Measurements from ENCODE around the gene UNC5CL.

The UNC5CL gene

DNA sequence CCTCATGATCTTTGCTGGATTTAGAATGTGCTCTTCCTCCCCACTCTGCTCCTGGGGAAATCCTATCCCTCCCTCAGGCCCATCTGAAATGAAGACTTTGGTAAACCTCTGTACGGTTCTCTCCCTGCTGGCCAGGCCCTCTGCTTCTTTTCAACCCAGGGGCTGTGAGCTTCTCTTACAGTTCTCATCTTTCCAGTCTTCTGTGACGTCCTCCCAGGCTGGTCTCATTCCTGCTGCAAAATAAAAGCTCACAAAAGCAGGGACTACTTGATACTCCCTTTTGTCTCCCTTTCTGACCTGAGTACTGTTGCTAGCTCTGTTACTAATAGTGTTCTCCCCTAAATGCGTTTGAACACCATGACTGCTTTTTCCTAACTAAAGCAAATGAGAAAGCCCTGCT lies 46.3 kb downstream of the UNC5CL start:
- no peak for TF ChIP-seq SPI1 (IDR thresholded peaks at IDR 0.05; ENCODE audit: borderline replicate concordance, low read depth)
- no peak for TF ChIP-seq GABPA (IDR thresholded peaks at IDR 0.05; ENCODE audit: low read depth)
- TF ChIP-seq, protein P1, sequence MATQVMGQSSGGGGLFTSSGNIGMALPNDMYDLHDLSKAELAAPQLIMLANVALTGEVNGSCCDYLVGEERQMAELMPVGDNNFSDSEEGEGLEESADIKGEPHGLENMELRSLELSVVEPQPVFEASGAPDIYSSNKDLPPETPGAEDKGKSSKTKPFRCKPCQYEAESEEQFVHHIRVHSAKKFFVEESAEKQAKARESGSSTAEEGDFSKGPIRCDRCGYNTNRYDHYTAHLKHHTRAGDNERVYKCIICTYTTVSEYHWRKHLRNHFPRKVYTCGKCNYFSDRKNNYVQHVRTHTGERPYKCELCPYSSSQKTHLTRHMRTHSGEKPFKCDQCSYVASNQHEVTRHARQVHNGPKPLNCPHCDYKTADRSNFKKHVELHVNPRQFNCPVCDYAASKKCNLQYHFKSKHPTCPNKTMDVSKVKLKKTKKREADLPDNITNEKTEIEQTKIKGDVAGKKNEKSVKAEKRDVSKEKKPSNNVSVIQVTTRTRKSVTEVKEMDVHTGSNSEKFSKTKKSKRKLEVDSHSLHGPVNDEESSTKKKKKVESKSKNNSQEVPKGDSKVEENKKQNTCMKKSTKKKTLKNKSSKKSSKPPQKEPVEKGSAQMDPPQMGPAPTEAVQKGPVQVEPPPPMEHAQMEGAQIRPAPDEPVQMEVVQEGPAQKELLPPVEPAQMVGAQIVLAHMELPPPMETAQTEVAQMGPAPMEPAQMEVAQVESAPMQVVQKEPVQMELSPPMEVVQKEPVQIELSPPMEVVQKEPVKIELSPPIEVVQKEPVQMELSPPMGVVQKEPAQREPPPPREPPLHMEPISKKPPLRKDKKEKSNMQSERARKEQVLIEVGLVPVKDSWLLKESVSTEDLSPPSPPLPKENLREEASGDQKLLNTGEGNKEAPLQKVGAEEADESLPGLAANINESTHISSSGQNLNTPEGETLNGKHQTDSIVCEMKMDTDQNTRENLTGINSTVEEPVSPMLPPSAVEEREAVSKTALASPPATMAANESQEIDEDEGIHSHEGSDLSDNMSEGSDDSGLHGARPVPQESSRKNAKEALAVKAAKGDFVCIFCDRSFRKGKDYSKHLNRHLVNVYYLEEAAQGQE (IDR thresholded peaks at IDR 0.05; ENCODE audit: insufficient replicate concordance, low read depth): no peak
- TF ChIP-seq, protein P2, sequence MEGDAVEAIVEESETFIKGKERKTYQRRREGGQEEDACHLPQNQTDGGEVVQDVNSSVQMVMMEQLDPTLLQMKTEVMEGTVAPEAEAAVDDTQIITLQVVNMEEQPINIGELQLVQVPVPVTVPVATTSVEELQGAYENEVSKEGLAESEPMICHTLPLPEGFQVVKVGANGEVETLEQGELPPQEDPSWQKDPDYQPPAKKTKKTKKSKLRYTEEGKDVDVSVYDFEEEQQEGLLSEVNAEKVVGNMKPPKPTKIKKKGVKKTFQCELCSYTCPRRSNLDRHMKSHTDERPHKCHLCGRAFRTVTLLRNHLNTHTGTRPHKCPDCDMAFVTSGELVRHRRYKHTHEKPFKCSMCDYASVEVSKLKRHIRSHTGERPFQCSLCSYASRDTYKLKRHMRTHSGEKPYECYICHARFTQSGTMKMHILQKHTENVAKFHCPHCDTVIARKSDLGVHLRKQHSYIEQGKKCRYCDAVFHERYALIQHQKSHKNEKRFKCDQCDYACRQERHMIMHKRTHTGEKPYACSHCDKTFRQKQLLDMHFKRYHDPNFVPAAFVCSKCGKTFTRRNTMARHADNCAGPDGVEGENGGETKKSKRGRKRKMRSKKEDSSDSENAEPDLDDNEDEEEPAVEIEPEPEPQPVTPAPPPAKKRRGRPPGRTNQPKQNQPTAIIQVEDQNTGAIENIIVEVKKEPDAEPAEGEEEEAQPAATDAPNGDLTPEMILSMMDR (IDR thresholded peaks at IDR 0.05; ENCODE audit: insufficient read depth, low read length): no peak
- TF ChIP-seq POLR2AphosphoS5 (IDR thresholded peaks at IDR 0.05; ENCODE audit: low read depth): no peak
- no peak overlapping the region for H3K27ac ChIP-seq (replicated peaks)
- DNase-seq (ENCODE audit: low read depth in 1 of 2, low spot score in 1 of 2): no peak
- H3K4me3 ChIP-seq (replicated peaks; ENCODE audit: insufficient read depth, low read length): no peak overlapping the region
- peaks cover 4% of the 10 kb centered on the region for H3K27me3 ChIP-seq (ENCODE audit: insufficient read depth, poor library complexity, severe bottlenecking)

DNA sequence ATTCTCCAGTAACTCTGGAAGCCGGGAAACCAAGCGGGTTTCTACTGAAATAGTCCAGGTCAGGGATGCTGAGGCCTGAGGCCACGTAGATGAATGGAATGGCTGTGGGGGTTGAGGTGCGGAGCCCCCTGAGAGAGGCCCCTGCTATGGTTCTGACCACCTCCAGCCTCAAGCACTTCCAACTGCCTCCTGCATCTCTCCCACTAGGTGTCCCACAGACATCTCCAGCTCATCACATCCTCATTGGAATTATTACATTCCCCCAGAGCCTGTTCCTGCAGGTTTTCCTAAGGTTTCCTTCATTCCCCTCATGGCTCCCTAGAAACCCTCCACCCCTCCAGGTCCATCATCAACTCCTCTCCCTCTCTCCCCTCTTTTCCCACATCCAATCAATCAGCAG lies 48.7 kb downstream of the UNC5CL start:
- Histone ChIP-seq H3K27ac (replicated peaks) (no peak overlapping the region), H3K4me3 (replicated peaks; ENCODE audit: insufficient read depth, low read length) (no peak overlapping the region), H3K27me3 (ENCODE audit: insufficient read depth, poor library complexity, severe bottlenecking) (peaks cover 4% of the 10 kb centered on the region)
- no peak for DNase-seq (ENCODE audit: low read depth in 1 of 2, low spot score in 1 of 2)
- no peak for TF ChIP-seq SPI1 (IDR thresholded peaks at IDR 0.05; ENCODE audit: borderline replicate concordance, low read depth)
- no peak for TF ChIP-seq GABPA (IDR thresholded peaks at IDR 0.05; ENCODE audit: low read depth)

DNA sequence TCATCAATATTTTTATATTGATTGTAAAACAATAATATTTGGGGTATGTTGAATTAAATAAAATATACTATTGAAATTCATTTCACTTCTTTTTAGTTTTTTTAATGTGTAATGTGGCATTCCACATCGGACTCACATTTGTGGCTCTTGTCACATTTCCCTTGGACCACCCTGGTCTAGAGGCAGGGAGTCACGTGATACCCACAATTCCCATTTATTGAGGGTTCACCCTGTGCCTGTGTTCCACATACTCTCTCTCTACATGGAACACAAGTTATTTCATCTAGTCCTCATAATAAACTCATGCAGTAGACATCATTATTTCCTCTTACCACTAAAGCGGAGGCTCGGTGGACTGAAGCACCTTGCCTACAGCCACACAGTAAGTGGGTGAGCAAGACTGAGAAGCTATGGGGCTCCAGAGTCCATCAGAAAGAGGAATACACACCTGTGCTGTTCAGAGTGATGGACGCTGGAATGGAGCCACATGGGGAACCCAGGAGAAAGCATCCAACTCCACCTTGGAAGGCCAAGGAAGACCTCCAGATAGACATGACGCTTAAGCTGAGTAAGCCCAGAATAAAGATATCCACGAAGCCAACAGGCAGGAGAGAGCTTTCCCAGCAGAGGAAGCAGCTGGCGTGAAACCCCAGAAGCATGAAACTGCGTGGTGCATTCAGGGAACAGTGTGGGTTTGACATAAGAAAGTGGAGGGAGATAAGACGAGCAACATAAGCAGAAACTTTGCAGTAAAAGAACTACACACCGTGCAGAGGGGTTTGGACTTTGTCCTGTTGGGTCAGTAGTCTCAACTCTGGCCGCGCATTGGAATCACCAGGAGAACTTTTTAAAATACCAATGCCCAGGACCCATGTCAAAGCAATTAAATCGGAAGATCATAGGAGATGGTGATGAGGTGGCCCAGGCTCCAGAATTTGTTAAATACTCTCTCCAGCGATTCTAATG lies 49.5 kb downstream of the UNC5CL start:
- Histone ChIP-seq H3K27ac (replicated peaks) (no peak overlapping the region), H3K4me3 (replicated peaks; ENCODE audit: insufficient read depth, low read length) (no peak overlapping the region), H3K27me3 (ENCODE audit: insufficient read depth, poor library complexity, severe bottlenecking) (peaks cover 8% of the 10 kb centered on the region)
- no peak for DNase-seq (ENCODE audit: low read depth in 1 of 2, low spot score in 1 of 2)
- TF ChIP-seq, protein P2 (IDR thresholded peaks at IDR 0.05; ENCODE audit: insufficient read depth, low read length): no peak
- TF ChIP-seq POLR2AphosphoS5 (IDR thresholded peaks at IDR 0.05; ENCODE audit: low read depth) (no peak), GABPA (IDR thresholded peaks at IDR 0.05; ENCODE audit: low read depth) (no peak), SPI1 (IDR thresholded peaks at IDR 0.05; ENCODE audit: borderline replicate concordance, low read depth) (no peak)
- TF ChIP-seq, protein P1 (IDR thresholded peaks at IDR 0.05; ENCODE audit: insufficient replicate concordance, low read depth): no peak

DNA sequence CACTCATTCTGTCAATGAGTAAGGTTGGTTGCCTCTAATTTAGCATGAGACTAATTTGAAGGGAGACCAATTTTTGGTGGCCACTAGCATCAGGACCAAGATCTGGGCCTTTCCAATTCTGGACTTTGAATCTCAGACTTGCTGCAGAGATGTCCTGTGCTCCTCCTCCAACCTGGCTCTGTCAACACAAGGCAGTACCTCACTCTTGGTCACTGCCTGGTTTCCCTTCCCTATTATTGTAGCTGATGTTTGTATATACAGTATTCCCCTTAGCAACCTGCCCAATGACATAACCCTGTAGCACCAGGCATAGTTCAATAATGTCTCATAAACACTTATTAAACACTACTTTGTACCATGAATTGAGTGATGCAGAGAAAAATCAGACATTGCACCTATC lies 50.4 kb downstream of the UNC5CL start:
- no peak for DNase-seq (ENCODE audit: low read depth in 1 of 2, low spot score in 1 of 2)
- Histone ChIP-seq H3K4me3 (replicated peaks; ENCODE audit: insufficient read depth, low read length) (no peak overlapping the region), H3K27me3 (ENCODE audit: insufficient read depth, poor library complexity, severe bottlenecking) (peaks cover 9% of the 10 kb centered on the region), H3K27ac (replicated peaks) (no peak overlapping the region)
- TF ChIP-seq SPI1 (IDR thresholded peaks at IDR 0.05; ENCODE audit: borderline replicate concordance, low read depth): no peak
- TF ChIP-seq, protein P1 (IDR thresholded peaks at IDR 0.05; ENCODE audit: insufficient replicate concordance, low read depth): no peak
- TF ChIP-seq, protein P2 (IDR thresholded peaks at IDR 0.05; ENCODE audit: insufficient read depth, low read length): no peak
- no peak for TF ChIP-seq GABPA (IDR thresholded peaks at IDR 0.05; ENCODE audit: low read depth)
- TF ChIP-seq POLR2AphosphoS5 (IDR thresholded peaks at IDR 0.05; ENCODE audit: low read depth): no peak
